Adrenal gland (tissue), 12 donors: ENCODE data around the gene LRRC53. TPM values are rescaled to one million over a fixed set of nuclear protein-coding genes. Genes with fewer than 3 reads are reported as not detected.

Experiments
- DNase-seq, 7 donors: peaks; one replicate each; pipeline ENCODE4 v3.0.0-alpha.2; 2019 to 2020
- H3K27ac ChIP-seq, 5 donors: fragments of 200-600 bp; sonication (generic) in 4 of 5; 1 replicate in 3 of 5; 2 replicates in 2 of 5; pipeline versions ENCODE4 v1.5.1 to v1.8.0; 2016 to 2020; ENCODE audit warnings: mild to moderate bottlenecking in 1 of 5
- H3K27me3 ChIP-seq: fragments of 200-600 bp; 2 replicates; pipeline ENCODE4 v1.8.0; 2021
- H3K36me3 ChIP-seq, 2 donors: fragments of 200-600 bp; replicated peaks in 1 of 2; 1 replicate in 1 of 2; 2 replicates in 1 of 2; pipeline versions ENCODE4 v1.5.1 to v1.8.0; 2018 to 2022
- H3K4me1 ChIP-seq, 2 donors: fragments of 200-600 bp; replicated peaks in 1 of 2; 1 replicate in 1 of 2; 2 replicates in 1 of 2; pipeline versions ENCODE4 v1.5.1 to v1.8.0; 2018 to 2021
- H3K4me3 ChIP-seq, 4 donors: fragments of 200-600 bp; sonication (generic) in 3 of 4; one replicate each; pipeline ENCODE4 v1.5.1; 2016 to 2018
- H3K9me3 ChIP-seq, 3 donors: fragments of 200-600 bp; sonication (generic) in 1 of 3; replicated peaks in 1 of 3; 1 replicate in 2 of 3; 2 replicates in 1 of 3; pipeline versions ENCODE4 v1.5.1 to v1.8.0; 2016 to 2021
- CTCF ChIP-seq, 6 experiments: fragments of 450-650 bp in 4 of 6; fragments of 200-600 bp in 2 of 6; sonication (generic) in 1 of 6; IDR thresholded peaks; 1 replicate in 5 of 6; 2 replicates in 1 of 6; pipeline versions ENCODE4 v1.5.1 to v1.8.0; 2016 to 2021; ENCODE audit warnings: antibody characterized with exemption in 6 of 6, mild to moderate bottlenecking in 2 of 6, moderate library complexity in 1 of 6
- POLR2A ChIP-seq, 2 donors: fragments of 450-650 bp; IDR thresholded peaks; one replicate each; pipeline ENCODE4 v1.6.1; 2017; ENCODE audit warnings: antibody characterized with exemption in 2 of 2, mild to moderate bottlenecking in 2 of 2, moderate library complexity in 1 of 2
- WGBS, 4 donors: extraction: QIAGEN DNeasy Blood & Tissue Kit in 2 of 4; methylation state at CpG; one replicate each; pipeline versions ENCODE4 v1.1.5 to v1.1.7; 2013 to 2017; 5-methylcytosine and 5-hydroxymethylcytosine counted together
- intact Hi-C, 2 donors: fragments of 100-400 bp; cut with DNase I; formaldehyde crosslinking; loops; one replicate each; pipeline versions ENCODE4 v1.14.1 to v1.15.0; 2022 to 2023
- polyA plus RNA-seq, 3 donors: library from polyadenylated mRNA; stranded (reverse); fragments of 200-250 nt in 2 of 3; fragments of 350-450 nt in 1 of 3; fragmentation: Illumina TruSeq in 1 of 3; extraction: RNeasy Lipid Tissue Mini Kit (QIAGEN cat#74804) in 1 of 3; gene quantifications; one replicate each; pipeline ENCODE4 v1.2.3, GENCODE V29; 2013 to 2014
- total RNA-seq, 9 donors: library from RNA; depleted of rRNA in 4 of 9; stranded (reverse); fragments of >200 nt in 4 of 9; fragments of 120-200 nt in 1 of 9; fragmentation: NEBNext Ultra II Directional in 1 of 9; extraction: Animal tissue kit (Norgen Biotek cat#: 25700) in 1 of 9; gene quantifications; one replicate each; pipeline versions ENCODE4 v1.1.0 to v1.2.4, GENCODE V29; 2013 to 2023
- donor health status: healthy with polysubstance abuse.
- donor health status: Bipolar disorder and iron deficiency.
- donor health status: DM: yes; HTN: yes; CAD: no.
- donor health status: DM: no; HTN: no; CAD: no.
- donor health status: DM: no; HTN: no; CAD: no.
- donor health status: DM: yes; HTN: yes; CAD: no.

Gene LRRC53
- total and polyA plus RNA-seq, 12 donors, result not detected

GRCh38 chr1:74545821-74546220 lies 33.4 kb upstream of the LRRC53 start:
- WGBS, 4 donors, result 84 to 90% (median 88%) methylated on average over 2 of the region's 2 CpGs
- DNase-seq, result no peak
- Histone ChIP-seq H3K27ac (no peak overlapping the region), H3K9me3 (no peaks in the 10 kb centered on the region), H3K27me3 (no peaks in the 10 kb centered on the region), H3K36me3 (no peaks in the 10 kb centered on the region), H3K4me1 (no peaks in the 10 kb centered on the region), H3K4me3 (no peak overlapping the region)
- intact Hi-C loops, result no loop called here
- TF ChIP-seq CTCF (IDR thresholded peaks at IDR 0.05) (no peak), POLR2A (IDR thresholded peaks at IDR 0.05) (no peak)

GRCh38 chr1:74534241-74534640 lies 21.8 kb upstream of the LRRC53 start:
- Histone ChIP-seq H3K4me1 (peaks cover 0 to 14% of the 10 kb centered on the region in 2 donors), H3K27me3 (no peaks in the 10 kb centered on the region), H3K9me3 (no peaks in the 10 kb centered on the region), H3K4me3 (no peak overlapping the region), H3K27ac (no peak overlapping the region), H3K36me3 (no peaks in the 10 kb centered on the region)
- intact Hi-C loops, result no loop called here
- TF ChIP-seq POLR2A (IDR thresholded peaks at IDR 0.05), result no peak
- TF ChIP-seq CTCF (IDR thresholded peaks at IDR 0.05), result no peak
- DNase-seq, result no peak
- 77 to 83% (median 79%) methylated on average over 3 of the region's 3 CpGs for WGBS, 4 donors

GRCh38 chr1:74531796-74532195 lies 19.4 kb upstream of the LRRC53 start:
- WGBS, 4 donors, result 77 to 100% (median 82%) methylated on average over 1 of the region's 1 CpG
- no peak for DNase-seq
- H3K27ac ChIP-seq, result no peak overlapping the region
- H3K36me3 ChIP-seq, result no peaks in the 10 kb centered on the region
- intact Hi-C loops, result no loop called here
- H3K4me3 ChIP-seq, result no peak overlapping the region
- H3K4me1 ChIP-seq, result peaks cover 0 to 14% of the 10 kb centered on the region in 2 donors
- H3K27me3 ChIP-seq, result no peaks in the 10 kb centered on the region
- H3K9me3 ChIP-seq, result no peaks in the 10 kb centered on the region
- no peak for TF ChIP-seq CTCF (IDR thresholded peaks at IDR 0.05)

- no peak for DNase-seq
- Histone ChIP-seq H3K36me3 (no peaks in the 10 kb centered on the region), H3K27me3 (no peaks in the 10 kb centered on the region), H3K4me3 (no peak overlapping the region), H3K27ac (no peak overlapping the region), H3K4me1 (peaks cover 1 to 14% of the 10 kb centered on the region in 2 donors), H3K9me3 (no peaks in the 10 kb centered on the region)
- TF ChIP-seq POLR2A (IDR thresholded peaks at IDR 0.05), result no peak
- no peak for TF ChIP-seq CTCF (IDR thresholded peaks at IDR 0.05)
- intact Hi-C loops, result no loop called here
Observed at GRCh38 chr1:74530892-74531291, 18.5 kb upstream of the LRRC53 start.
